HFFc6 (cell line): Measurements from ENCODE around the gene SSH3. TPM values are rescaled to one million over a fixed set of nuclear protein-coding genes. Genes with fewer than 3 reads are reported as not detected.
A peak's percentile ranks its signal among the peaks of the same experiment; 100 is the strongest.

Experiments
- DNase-seq: peaks from one replicate; pipeline ENCODE4 v3.0.0-alpha.2; 2018
- H3K27ac Mint-ChIP-seq: 2 replicates; pipeline ENCODE4 v1.8.0; 2020; ENCODE audit warnings: mild to moderate bottlenecking, mixed read lengths
- H3K27me3 Mint-ChIP-seq: 2 replicates; pipeline ENCODE4 v1.8.0; 2021; ENCODE audit warnings: mild to moderate bottlenecking, moderate library complexity, mixed read lengths; ENCODE audit not compliant: insufficient read depth
- H3K36me3 Mint-ChIP-seq: 2 replicates; pipeline ENCODE4 v1.8.0; 2021; ENCODE audit warnings: low read depth, mixed read lengths
- H3K4me1 Mint-ChIP-seq: 2 replicates; pipeline ENCODE4 v1.8.0; 2020; ENCODE audit warnings: low read depth, mixed read lengths
- H3K4me3 Mint-ChIP-seq: 2 replicates; pipeline ENCODE4 v1.8.0; 2020; ENCODE audit warnings: mild to moderate bottlenecking, moderate library complexity, mixed read lengths
- H3K9me3 Mint-ChIP-seq: 2 replicates; pipeline ENCODE4 v1.8.0; 2020; ENCODE audit warnings: mild to moderate bottlenecking, mixed read lengths
- total RNA-seq, 6 experiments: library from RNA; stranded (reverse); fragmentation: NEBNext Ultra II Directional; extraction: Animal tissue kit (Norgen Biotek cat#: 25700); gene quantifications; 2 replicates in 1 of 6; 3 replicates in 5 of 6; pipeline ENCODE4 v1.2.3, GENCODE V29; 2021
- TF ChIP-seq, protein P1 (sequence below): fragments of 200-600 bp; sonication (generic); IDR thresholded peaks from 2 replicates; pipeline ENCODE4 v1.5.0; 2021; ENCODE audit warnings: antibody characterized with exemption, mild to moderate bottlenecking

Gene SSH3
- total RNA-seq, 6 experiments from 2014 or later = 17.0 to 28.7 (median 22.6) TPM

DNA sequence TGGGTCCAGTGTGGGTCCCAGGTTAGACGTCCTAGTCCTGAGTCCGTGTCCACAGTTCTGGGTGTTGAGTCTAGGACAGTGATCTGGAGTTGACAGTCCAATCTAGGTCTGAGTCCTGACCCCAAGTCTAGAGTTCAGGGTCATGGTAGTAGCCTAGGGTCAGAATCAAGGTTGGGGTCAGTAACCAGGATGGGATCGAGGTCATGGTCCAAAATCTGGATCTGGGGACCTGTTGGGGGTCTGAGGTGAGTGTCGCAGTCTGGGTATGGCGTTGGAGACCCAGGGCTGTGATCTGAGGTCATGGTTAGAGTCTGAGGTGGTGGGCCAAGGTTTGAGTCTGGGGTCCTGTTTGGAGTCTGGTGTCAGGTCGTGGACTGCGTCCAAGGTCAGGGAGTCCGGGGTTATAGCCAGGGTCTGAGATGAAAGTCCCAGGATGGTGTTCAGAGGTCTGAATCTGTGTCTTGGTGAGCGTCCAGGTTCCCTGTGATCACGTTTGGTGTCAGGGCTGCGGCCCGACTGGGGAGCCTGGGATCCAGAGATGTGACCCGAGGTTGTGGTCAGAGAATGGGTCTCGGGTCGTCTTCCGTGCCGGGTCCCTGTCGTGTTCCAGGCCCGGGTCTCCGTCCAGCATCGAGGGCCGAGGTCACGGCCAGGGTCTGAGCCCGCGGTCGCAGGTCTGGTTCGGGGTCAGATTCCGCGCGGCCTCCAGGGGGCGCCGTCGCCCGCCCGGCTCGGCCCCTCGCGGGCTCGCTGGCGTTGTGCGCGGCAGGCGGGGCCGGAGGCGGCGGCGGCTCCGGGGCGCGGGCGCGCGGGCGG lies 37.5 kb upstream of the SSH3 start:
- TF ChIP-seq, protein P1, sequence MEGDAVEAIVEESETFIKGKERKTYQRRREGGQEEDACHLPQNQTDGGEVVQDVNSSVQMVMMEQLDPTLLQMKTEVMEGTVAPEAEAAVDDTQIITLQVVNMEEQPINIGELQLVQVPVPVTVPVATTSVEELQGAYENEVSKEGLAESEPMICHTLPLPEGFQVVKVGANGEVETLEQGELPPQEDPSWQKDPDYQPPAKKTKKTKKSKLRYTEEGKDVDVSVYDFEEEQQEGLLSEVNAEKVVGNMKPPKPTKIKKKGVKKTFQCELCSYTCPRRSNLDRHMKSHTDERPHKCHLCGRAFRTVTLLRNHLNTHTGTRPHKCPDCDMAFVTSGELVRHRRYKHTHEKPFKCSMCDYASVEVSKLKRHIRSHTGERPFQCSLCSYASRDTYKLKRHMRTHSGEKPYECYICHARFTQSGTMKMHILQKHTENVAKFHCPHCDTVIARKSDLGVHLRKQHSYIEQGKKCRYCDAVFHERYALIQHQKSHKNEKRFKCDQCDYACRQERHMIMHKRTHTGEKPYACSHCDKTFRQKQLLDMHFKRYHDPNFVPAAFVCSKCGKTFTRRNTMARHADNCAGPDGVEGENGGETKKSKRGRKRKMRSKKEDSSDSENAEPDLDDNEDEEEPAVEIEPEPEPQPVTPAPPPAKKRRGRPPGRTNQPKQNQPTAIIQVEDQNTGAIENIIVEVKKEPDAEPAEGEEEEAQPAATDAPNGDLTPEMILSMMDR = peak; percentile 81
- DNase-seq = no peak
- peaks cover 67% of the 10 kb centered on the region for H3K4me1 Mint-ChIP-seq
- peak overlapping the region; percentile 83 for H3K4me3 Mint-ChIP-seq
- H3K27me3 Mint-ChIP-seq = no peaks in the 10 kb centered on the region; the same call in 1 of the 2 replicates
- peak overlapping the region; percentile 58 for H3K27ac Mint-ChIP-seq
- no peaks in the 10 kb centered on the region for H3K9me3 Mint-ChIP-seq
- no peaks in the 10 kb centered on the region; the same call in 1 of the 2 replicates for H3K36me3 Mint-ChIP-seq

DNA sequence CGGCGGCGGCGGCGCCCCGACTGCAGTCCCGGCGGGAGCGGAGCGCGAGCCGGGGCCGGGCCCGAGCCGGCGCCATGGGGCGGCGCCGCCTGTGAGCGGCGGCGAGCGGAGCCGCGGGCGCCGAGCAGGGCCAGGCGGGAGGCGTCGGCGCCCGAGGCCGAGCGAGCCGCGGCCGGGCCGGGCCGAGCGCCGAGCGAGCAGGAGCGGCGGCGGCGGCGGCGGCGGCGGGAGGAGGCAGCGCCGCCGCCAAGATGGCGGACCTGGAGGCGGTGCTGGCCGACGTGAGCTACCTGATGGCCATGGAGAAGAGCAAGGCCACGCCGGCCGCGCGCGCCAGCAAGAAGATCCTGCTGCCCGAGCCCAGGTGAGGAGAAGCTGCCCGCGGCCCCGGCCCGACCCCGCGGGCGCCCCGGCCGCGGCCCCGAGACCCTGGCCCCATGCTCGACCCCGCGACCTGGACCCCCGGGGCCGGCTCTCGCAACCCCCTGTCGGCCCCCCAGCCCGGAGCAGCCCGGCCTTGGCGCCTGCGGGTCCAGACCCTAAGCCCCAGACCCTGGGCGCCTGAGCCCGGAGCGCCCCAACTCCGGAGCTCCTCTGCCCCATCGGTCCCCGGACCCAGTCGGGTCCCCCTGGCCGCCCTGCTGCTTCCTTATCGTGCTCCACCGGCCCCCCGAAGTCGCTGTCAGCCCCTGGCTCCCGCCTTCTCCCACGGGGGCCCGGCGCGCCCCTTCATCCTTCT lies 36.7 kb upstream of the SSH3 start, which contains the start of gene GRK2:
GRK2 (plus strand) TSS at position 25 of the 739 bp plus-strand sequence; CDS start at position 252, 227 bp downstream.
- Mint-ChIP-seq H3K4me1 (peaks cover 62% of the 10 kb centered on the region), H3K9me3 (no peaks in the 10 kb centered on the region), H3K27me3 (no peaks in the 10 kb centered on the region; the same call in 1 of the 2 replicates), H3K4me3 (peak within 1 kb of the TSS; percentile 98), H3K36me3 (no peaks in the 10 kb centered on the region; the same call in 1 of the 2 replicates), H3K27ac (peak within 1 kb of the TSS; percentile 66)
- TF ChIP-seq, protein P1 = no peak
- no peak for DNase-seq

DNA sequence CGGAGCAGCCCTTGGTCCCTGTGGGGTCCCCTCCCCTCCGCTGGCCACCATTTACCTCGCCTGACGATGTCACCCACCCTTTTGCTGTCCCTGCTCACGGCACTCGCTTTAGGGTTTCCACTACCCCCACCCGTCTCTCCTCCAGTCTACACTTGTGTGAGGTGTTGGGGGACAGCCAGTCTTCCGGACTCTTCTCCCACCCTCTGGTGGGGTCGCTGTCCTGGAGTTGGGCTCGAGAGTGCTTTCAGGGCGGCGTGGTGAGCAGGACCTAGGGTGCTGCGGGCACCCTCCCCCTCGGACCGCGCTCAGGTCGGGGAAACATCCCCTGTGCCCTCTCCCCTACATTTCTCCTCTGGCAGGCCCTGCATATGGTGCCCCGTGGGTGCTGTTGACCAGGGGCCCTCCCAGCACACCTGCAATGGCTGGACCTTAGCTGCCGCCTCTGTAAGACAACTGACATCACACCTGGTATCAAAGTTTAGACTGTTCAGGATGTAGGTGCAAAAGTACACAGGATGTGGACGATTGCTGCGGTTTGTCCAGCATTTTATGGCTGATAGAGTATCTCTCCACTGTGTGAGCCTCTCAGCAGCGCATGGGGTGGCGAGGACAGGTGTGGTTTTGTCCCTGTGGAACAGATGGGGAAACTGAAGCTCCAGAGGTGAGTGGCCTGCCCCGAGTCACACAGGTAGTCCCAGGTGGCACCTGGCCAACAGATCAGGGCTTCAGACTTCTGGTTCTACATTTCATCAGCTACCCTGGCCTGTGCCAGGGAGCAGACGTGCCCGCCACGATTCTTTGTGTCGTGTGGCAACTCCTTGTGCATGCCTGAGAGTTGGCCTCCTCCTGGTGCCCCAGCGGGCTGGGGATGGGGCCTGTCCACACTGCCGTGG lies 35.9 kb upstream of the SSH3 start:
- Mint-ChIP-seq H3K4me1 (peaks cover 54% of the 10 kb centered on the region), H3K9me3 (no peaks in the 10 kb centered on the region), H3K27ac (peak overlapping the region; percentile 66), H3K36me3 (no peaks in the 10 kb centered on the region; the same call in 1 of the 2 replicates), H3K27me3 (no peaks in the 10 kb centered on the region; the same call in 1 of the 2 replicates), H3K4me3 (peak overlapping the region; percentile 98)
- TF ChIP-seq, protein P1 = peak; percentile 31; the same call in 1 of the 2 replicates
- DNase-seq = no peak

DNA sequence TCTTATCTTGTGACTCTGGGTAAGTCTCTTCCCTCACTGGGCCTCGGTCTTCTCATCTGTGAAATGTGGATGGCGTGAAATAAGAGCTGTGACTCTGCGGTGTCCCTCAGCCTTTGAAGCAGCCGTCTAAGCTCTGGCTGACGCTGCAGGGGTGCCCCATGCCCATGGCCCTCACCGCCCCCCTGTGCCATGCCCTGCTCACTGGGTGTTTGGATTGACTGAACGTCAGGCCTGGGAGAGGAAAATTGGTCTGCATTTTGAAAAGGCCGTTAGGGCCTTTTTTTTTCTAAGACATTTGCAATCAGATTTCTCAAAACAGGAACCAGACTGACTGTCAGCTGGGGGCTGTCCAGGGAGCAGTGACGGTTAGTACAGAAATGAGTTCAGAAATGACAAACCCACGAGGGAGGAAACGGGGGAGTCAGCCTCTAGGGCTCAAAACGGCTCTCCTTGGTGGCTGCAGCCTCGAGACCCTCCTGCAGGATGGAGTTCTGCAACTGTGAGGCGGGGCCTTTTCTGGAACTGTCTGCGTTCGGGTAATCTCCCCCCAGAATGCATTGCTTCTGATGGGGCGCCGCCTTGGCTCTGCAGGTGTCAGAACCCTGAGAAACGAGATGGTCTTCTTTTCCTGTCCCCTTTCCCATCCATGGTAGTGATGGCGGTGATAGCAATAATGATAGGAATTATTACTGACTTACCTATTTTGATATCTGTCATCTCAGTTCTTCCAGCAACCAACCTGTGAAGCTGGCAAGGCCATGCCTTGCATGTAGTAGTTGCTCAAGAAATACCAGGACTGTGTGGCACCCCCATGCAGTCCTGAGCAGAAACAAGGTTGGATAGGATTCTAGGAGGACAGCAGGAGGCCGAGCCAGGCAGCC lies 35.0 kb upstream of the SSH3 start:
- no peak overlapping the region for H3K27ac Mint-ChIP-seq
- H3K36me3 Mint-ChIP-seq = no peaks in the 10 kb centered on the region; the same call in 1 of the 2 replicates
- H3K4me1 Mint-ChIP-seq = peaks cover 45% of the 10 kb centered on the region
- no peak for DNase-seq
- TF ChIP-seq, protein P1 = no peak
- H3K9me3 Mint-ChIP-seq = no peaks in the 10 kb centered on the region
- peak overlapping the region; percentile 98 for H3K4me3 Mint-ChIP-seq
- no peaks in the 10 kb centered on the region; the same call in 1 of the 2 replicates for H3K27me3 Mint-ChIP-seq
